ENCODE data around the gene CECR2.

DNA sequence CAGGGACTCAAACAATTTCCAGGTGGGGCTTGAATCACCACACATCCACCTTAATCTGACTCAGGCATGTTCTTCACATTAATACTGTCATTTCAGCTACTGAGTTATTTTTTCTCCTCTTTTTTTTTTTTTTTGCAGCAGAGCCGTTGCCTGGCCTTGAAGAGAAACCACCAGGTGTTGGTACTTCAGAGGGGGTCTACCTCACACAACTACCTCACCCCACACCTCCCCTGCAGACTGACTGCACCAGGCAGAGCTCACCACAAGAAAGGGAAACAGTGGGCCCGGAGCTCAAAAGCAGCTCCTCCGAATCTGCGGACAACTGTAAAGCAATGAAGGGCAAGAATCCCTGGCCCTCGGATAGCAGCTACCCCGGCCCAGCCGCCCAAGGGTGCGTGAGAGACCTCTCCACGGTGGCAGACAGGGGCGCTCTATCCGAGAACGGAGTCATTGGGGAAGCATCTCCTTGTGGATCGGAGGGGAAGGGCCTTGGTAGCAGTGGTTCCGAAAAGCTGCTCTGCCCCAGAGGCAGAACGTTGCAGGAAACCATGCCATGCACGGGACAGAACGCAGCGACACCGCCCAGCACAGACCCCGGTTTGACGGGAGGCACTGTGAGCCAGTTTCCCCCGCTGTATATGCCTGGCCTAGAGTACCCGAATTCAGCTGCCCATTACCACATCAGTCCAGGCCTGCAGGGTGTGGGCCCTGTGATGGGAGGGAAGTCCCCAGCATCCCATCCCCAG lies 178.9 kb downstream of the CECR2 start:
- TF ChIP-seq, protein P1, sequence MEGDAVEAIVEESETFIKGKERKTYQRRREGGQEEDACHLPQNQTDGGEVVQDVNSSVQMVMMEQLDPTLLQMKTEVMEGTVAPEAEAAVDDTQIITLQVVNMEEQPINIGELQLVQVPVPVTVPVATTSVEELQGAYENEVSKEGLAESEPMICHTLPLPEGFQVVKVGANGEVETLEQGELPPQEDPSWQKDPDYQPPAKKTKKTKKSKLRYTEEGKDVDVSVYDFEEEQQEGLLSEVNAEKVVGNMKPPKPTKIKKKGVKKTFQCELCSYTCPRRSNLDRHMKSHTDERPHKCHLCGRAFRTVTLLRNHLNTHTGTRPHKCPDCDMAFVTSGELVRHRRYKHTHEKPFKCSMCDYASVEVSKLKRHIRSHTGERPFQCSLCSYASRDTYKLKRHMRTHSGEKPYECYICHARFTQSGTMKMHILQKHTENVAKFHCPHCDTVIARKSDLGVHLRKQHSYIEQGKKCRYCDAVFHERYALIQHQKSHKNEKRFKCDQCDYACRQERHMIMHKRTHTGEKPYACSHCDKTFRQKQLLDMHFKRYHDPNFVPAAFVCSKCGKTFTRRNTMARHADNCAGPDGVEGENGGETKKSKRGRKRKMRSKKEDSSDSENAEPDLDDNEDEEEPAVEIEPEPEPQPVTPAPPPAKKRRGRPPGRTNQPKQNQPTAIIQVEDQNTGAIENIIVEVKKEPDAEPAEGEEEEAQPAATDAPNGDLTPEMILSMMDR (IDR thresholded peaks at IDR 0.05; ENCODE audit: borderline replicate concordance, extremely low read depth, low read length, poor library complexity, severe bottlenecking), result no peak
- no peak for TF ChIP-seq EZH2 (IDR thresholded peaks at IDR 0.05; ENCODE audit: borderline replicate concordance, low read depth, low read length, severe bottlenecking)
